Common myeloid progenitor, CD34-positive (primary cell): ENCODE data around the gene ATAD3A.
A peak's percentile ranks its signal among the peaks of the same experiment; 100 is the strongest.
"Not testable (repeated sequence)": the region's sequence is repeated elsewhere in the genome, so short reads cannot be mapped to it uniquely, and the experiment has no call there.

ENCODE experiments used
- CTCF ChIA-PET: fragments of 350-600 bp; sonication (Branson Sonifier 250); formaldehyde crosslinking; loops from one replicate; lab custom pipeline; 2021; ENCODE audit warnings: antibody characterized with exemption; lab: Charles Lee
- POLR2A ChIA-PET: fragments of 350-600 bp; sonication (Branson Sonifier 250); formaldehyde crosslinking; loops from one replicate; lab custom pipeline; 2021; ENCODE audit warnings: antibody characterized with exemption; lab: Charles Lee
- DNase-seq, 3 donors: peaks; one replicate each; pipeline versions ENCODE4 v3.0.0 to v3.0.0-alpha.2; 2013
- H3K27ac ChIP-seq, 2 experiments: 1 replicate in 1 of 2; 2 replicates in 1 of 2; pipeline ENCODE4 v1.7.0; 2013; ENCODE audit warnings: inconsistent platforms in 2 of 2, low read length in 2 of 2, mild to moderate bottlenecking in 2 of 2, low read depth in 1 of 2, moderate library complexity in 1 of 2; ENCODE audit not compliant: severe bottlenecking in 2 of 2, insufficient read depth in 1 of 2, poor library complexity in 1 of 2
- H3K27me3 ChIP-seq, 5 experiments: replicated peaks in 2 of 5; 1 replicate in 3 of 5; 2 replicates in 2 of 5; pipeline versions ENCODE4 v1.6.1 to v1.7.0; 2013; ENCODE audit warnings: low read length in 4 of 5, mild to moderate bottlenecking in 2 of 5, moderate library complexity in 2 of 5, inconsistent platforms in 1 of 5; ENCODE audit not compliant: insufficient read depth in 5 of 5, control insufficient read depth in 4 of 5
- H3K36me3 ChIP-seq, 4 experiments: 1 replicate in 2 of 4; 2 replicates in 2 of 4; pipeline versions ENCODE4 v1.6.1 to v1.7.0; 2013; ENCODE audit warnings: low read length in 3 of 4, control low read depth in 1 of 4, mild to moderate bottlenecking in 1 of 4; ENCODE audit not compliant: control insufficient read depth in 4 of 4, insufficient read depth in 4 of 4
- H3K4me1 ChIP-seq, 4 experiments: 1 replicate in 3 of 4; 2 replicates in 1 of 4; pipeline versions ENCODE4 v1.6.1 to v1.7.1; 2013; ENCODE audit warnings: low read length in 3 of 4, mild to moderate bottlenecking in 3 of 4, control low read depth in 1 of 4, inconsistent platforms in 1 of 4, moderate library complexity in 1 of 4; ENCODE audit not compliant: control insufficient read depth in 4 of 4, insufficient read depth in 4 of 4; ENCODE audit errors: control extremely low read depth in 1 of 4
- H3K4me3 ChIP-seq, 7 experiments: 1 replicate in 4 of 7; 2 replicates in 3 of 7; pipeline versions ENCODE4 v1.5.1 to v1.7.0; 2013; ENCODE audit warnings: mild to moderate bottlenecking in 7 of 7, low read length in 6 of 7, moderate library complexity in 6 of 7, inconsistent platforms in 2 of 7, low read depth in 2 of 7, control low read depth in 1 of 7; ENCODE audit not compliant: insufficient read depth in 4 of 7, control insufficient read depth in 1 of 7; ENCODE audit errors: extremely low read depth in 1 of 7
- H3K9me3 ChIP-seq, 5 experiments: 1 replicate in 4 of 5; 2 replicates in 1 of 5; pipeline versions ENCODE4 v1.6.1 to v1.7.1; 2013; ENCODE audit warnings: low read length in 4 of 5, mild to moderate bottlenecking in 2 of 5, inconsistent platforms in 1 of 5, low read depth in 1 of 5, moderate library complexity in 1 of 5; ENCODE audit not compliant: control insufficient read depth in 4 of 5, insufficient read depth in 2 of 5; ENCODE audit errors: control extremely low read depth in 1 of 5
- WGBS: methylation state at CpG from one replicate; pipeline ENCODE4 v1.1.5; 2013; ENCODE audit not compliant: insufficient coverage; 5-methylcytosine and 5-hydroxymethylcytosine counted together

Gene ATAD3A

DNA sequence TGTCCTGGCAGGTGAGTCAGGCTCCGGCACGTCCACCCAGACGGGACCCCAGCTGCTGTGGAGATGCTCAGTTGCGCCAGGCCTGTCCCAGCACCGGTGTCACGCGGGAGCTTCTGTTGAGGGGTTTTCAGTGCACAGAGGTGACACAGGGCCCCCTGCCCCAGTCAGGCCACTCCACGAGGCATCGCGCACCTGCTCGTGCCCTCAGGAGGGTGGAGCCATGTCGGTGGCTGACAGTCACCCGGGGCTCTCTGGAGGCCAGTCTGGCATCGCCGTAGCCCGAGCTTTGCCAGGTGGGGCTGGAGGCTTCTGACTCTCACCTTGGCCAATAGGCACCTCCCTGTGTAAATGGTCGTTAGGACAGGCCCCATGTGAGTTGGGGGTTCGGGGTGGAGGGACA, 17.4 kb downstream of the ATAD3A start:
- DNase-seq: no peak
- 95% methylated on average over 15 of the region's 18 CpGs for WGBS
- Histone ChIP-seq H3K27me3 (no peaks in the 10 kb centered on the region), H3K9me3 (peaks cover 0 to 9% (median 6%) of the 10 kb centered on the region in 5 experiments), H3K4me3 (no peak overlapping the region), H3K27ac (no peak overlapping the region), H3K36me3 (peaks cover 4 to 40% (median 22%) of the 10 kb centered on the region in 4 experiments), H3K4me1 (no peaks in the 10 kb centered on the region)
- ChIA-PET POLR2A (no interaction called here), CTCF (no interaction called here)

DNA sequence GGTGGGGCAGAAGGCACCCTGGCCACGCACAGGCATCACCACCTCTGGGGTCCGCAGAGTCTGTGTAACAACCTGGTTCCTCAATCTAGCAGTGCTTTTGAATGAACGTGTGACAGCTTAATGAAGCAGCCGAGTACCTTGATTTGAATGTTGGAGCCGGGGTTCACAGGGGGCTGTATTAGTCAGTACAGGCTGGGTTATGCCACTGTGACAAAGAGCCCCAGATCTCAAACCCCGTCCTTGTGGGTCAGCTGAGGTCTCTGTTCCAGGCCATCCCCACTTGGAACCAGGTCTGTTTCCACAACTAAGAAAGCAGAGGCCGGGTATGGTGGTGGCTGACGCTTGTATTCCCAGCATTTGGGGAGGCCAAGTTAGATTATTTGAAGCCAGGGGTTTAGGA, 18.0 kb downstream of the ATAD3A start:
- DNase-seq: no peak
- Histone ChIP-seq H3K4me1 (no peaks in the 10 kb centered on the region), H3K9me3 (peaks cover 0 to 9% (median 6%) of the 10 kb centered on the region in 5 experiments), H3K27ac (no peak overlapping the region), H3K27me3 (no peaks in the 10 kb centered on the region), H3K4me3 (no peak overlapping the region), H3K36me3 (peaks cover 4 to 40% (median 24%) of the 10 kb centered on the region in 4 experiments)
- CTCF ChIA-PET: interaction anchor here (1.5 kb wide), 1 partner anchor 9 kb away, joined by 3 read pairs; no protein-coding TSS in a partner anchor
- WGBS: 100% methylated on average over 7 of the region's 8 CpGs
- POLR2A ChIA-PET: no interaction called here

- peak in 1 of 3 donors; percentile 26 for DNase-seq
- Histone ChIP-seq H3K9me3 (peaks cover 0 to 9% (median 6%) of the 10 kb centered on the region in 5 experiments), H3K4me1 (no peaks in the 10 kb centered on the region), H3K36me3 (peaks cover 3 to 39% (median 23%) of the 10 kb centered on the region in 4 experiments), H3K4me3 (no peak overlapping the region), H3K27me3 (no peaks in the 10 kb centered on the region), H3K27ac (no peak overlapping the region)
- POLR2A ChIA-PET: no interaction called here
- WGBS: 92% methylated on average over 3 of the region's 4 CpGs
- CTCF ChIA-PET: no interaction called here
Measured at GRCh38 chr1:1531947-1532346, 20.0 kb downstream of the ATAD3A start.

- H3K27ac ChIP-seq, H3K9me3 ChIP-seq, DNase-seq, H3K4me1 ChIP-seq, H3K27me3 ChIP-seq, POLR2A ChIA-PET, CTCF ChIA-PET, H3K4me3 ChIP-seq: not testable (repeated sequence)
- 96% methylated on average over 7 of the region's 22 CpGs for WGBS
- peaks cover 3 to 28% (median 17%) of the 10 kb centered on the region in 4 experiments for H3K36me3 ChIP-seq
Measured at GRCh38 chr1:1533176-1533893, 21.4 kb downstream of the ATAD3A start.

GRCh38 chr1:1533894-1534291, 21.9 kb downstream of the ATAD3A start:
- H3K36me3 ChIP-seq: peaks cover 3 to 22% (median 14%) of the 10 kb centered on the region in 4 experiments
- H3K27me3 ChIP-seq, H3K4me1 ChIP-seq, H3K9me3 ChIP-seq, CTCF ChIA-PET, DNase-seq, H3K27ac ChIP-seq, POLR2A ChIA-PET, H3K4me3 ChIP-seq: not testable (repeated sequence)
- WGBS: 97% methylated on average over 6 of the region's 18 CpGs

GRCh38 chr1:1534401-1535154, 22.6 kb downstream of the ATAD3A start:
- Histone ChIP-seq H3K4me3 (no peak overlapping the region), H3K27me3 (peaks cover 0 to 5% (median 0%) of the 10 kb centered on the region in 5 experiments), H3K27ac (no peak overlapping the region), H3K9me3 (peaks cover 0 to 7% (median 4%) of the 10 kb centered on the region in 5 experiments), H3K4me1 (peaks cover 0 to 5% (median 2%) of the 10 kb centered on the region in 4 experiments), H3K36me3 (peaks cover under 1 to 17% (median 11%) of the 10 kb centered on the region in 4 experiments)
- no peak for DNase-seq
- ChIA-PET POLR2A (no interaction called here), CTCF (no interaction called here)
- WGBS: 100% methylated on average over 7 of the region's 31 CpGs
